HepG2 (cell line): ENCODE results near the gene ATP6V1F. TPM values are rescaled to one million over a fixed set of nuclear protein-coding genes. Genes with fewer than 3 reads are reported as not detected.

Source experiments
- EEA1 ChIP-seq: sonication (generic); formaldehyde crosslinking; IDR thresholded peaks from 2 replicates; pipeline ENCODE4 v1.5.1; 2020; ENCODE audit warnings: mild to moderate bottlenecking, missing genetic modification reagents, borderline replicate concordance
- FOXC1 ChIP-seq: sonication (generic); formaldehyde crosslinking; IDR thresholded peaks from 2 replicates; pipeline ENCODE4 v1.8.0; 2022; ENCODE audit warnings: mild to moderate bottlenecking, missing genetic modification reagents, borderline replicate concordance
- FOXK1 ChIP-seq: sonication (generic); formaldehyde crosslinking; IDR thresholded peaks from 2 replicates; pipeline ENCODE4 v1.4.0; 2020; ENCODE audit warnings: low read depth, missing genetic modification reagents, borderline replicate concordance
- FOXP4 ChIP-seq: sonication (generic); formaldehyde crosslinking; IDR thresholded peaks from 2 replicates; pipeline ENCODE4 v1.4.0; 2020; ENCODE audit warnings: missing genetic modification reagents
- MAF1 ChIP-seq: sonication (generic); formaldehyde crosslinking; IDR thresholded peaks from 2 replicates; pipeline ENCODE4 v1.5.0; 2020; ENCODE audit warnings: missing genetic modification reagents, borderline replicate concordance
- MEIS1 ChIP-seq: sonication (generic); formaldehyde crosslinking; IDR thresholded peaks from 2 replicates; pipeline ENCODE4 v1.9.0; 2021; ENCODE audit warnings: mild to moderate bottlenecking, missing genetic modification reagents, moderate library complexity, borderline replicate concordance
- NFATC3 ChIP-seq: sonication (generic); formaldehyde crosslinking; IDR thresholded peaks from 2 replicates; pipeline ENCODE4 v1.5.1; 2020; ENCODE audit warnings: mild to moderate bottlenecking, missing genetic modification reagents
- PHF20 ChIP-seq: sonication (generic); formaldehyde crosslinking; IDR thresholded peaks from 2 replicates; pipeline ENCODE4 v1.5.0; 2020; ENCODE audit warnings: mild to moderate bottlenecking, missing genetic modification reagents
- PHF8 ChIP-seq: sonication (generic); formaldehyde crosslinking; IDR thresholded peaks from 2 replicates; pipeline ENCODE4 v1.5.0; 2020; ENCODE audit warnings: missing genetic modification reagents
- SOX6 ChIP-seq, 2 experiments: fragments of 450-650 bp in 1 of 2; sonication (generic) in 1 of 2; formaldehyde crosslinking in 1 of 2; IDR thresholded peaks; 2 replicates each; pipeline versions ENCODE4 v1.4.0 to v1.6.1; 2017 to 2020; ENCODE audit warnings: antibody characterized with exemption in 1 of 2, mild to moderate bottlenecking in 1 of 2, missing genetic modification reagents in 1 of 2
- TAF1 ChIP-seq: sonication (generic); formaldehyde crosslinking; IDR thresholded peaks from 2 replicates; pipeline ENCODE4 v1.4.0; 2020; ENCODE audit warnings: missing genetic modification reagents
- XRCC5 ChIP-seq: fragments of 200-400 bp; formaldehyde crosslinking; optimal IDR thresholded peaks from 2 replicates; pipeline ENCODE3; 2017; ENCODE audit warnings: mild to moderate bottlenecking, low read length
- ZBTB40 ChIP-seq, 2 experiments: fragments of 450-650 bp in 1 of 2; sonication (generic) in 1 of 2; formaldehyde crosslinking in 1 of 2; IDR thresholded peaks; 2 replicates each; pipeline versions ENCODE4 v1.6.1 to v1.8.0; 2016 to 2022; ENCODE audit warnings: antibody characterized with exemption in 1 of 2, mild to moderate bottlenecking in 1 of 2, missing genetic modification reagents in 1 of 2
- ZNF124 ChIP-seq: sonication (generic); formaldehyde crosslinking; IDR thresholded peaks from 2 replicates; pipeline ENCODE4 v1.4.0; 2020; ENCODE audit warnings: missing genetic modification reagents
- ZNF143 ChIP-seq: sonication (generic); formaldehyde crosslinking; IDR thresholded peaks from 2 replicates; pipeline ENCODE4 v1.4.0; 2020; ENCODE audit warnings: missing genetic modification reagents
- ZNF331 ChIP-seq: sonication (generic); formaldehyde crosslinking; IDR thresholded peaks from 2 replicates; pipeline ENCODE4 v1.4.0; 2020; ENCODE audit warnings: missing genetic modification reagents
- polyA plus RNA-seq, 8 experiments: library from polyadenylated mRNA; depleted of rRNA in 3 of 8; stranded (reverse) in 7 of 8; unstranded in 1 of 8; fragments of >200 nt; fragmentation: Illumina TruSeq in 4 of 8; extraction: Trizol in 4 of 8; gene quantifications; 2 replicates each; pipeline versions ENCODE4 v1.2.1 to v1.2.3, GENCODE V29; 2011 to 2016; ENCODE audit warnings: low read depth in 4 of 8, missing spikeins in 1 of 8, mixed read lengths in 1 of 8; ENCODE audit not compliant: insufficient read depth in 1 of 8
- total RNA-seq, 5 experiments: library from RNA; depleted of rRNA; stranded (reverse); fragments of >200 nt; fragmentation: Illumina TruSeq; extraction: Trizol; gene quantifications; 2 replicates each; pipeline ENCODE4 v1.2.3, GENCODE V29; 2016; ENCODE audit warnings: low read depth in 1 of 5

The ATP6V1F gene
- total and polyA plus RNA-seq, 2 of the 13 experiments (the other 11 are each of a cell fraction or from before 2014, with no cell fraction given), result 87.2 to 132 TPM

- TF ChIP-seq FOXP4 (CRISPR knock-in tag), result no peak
- no peak for TF ChIP-seq SOX6 (IDR thresholded peaks at IDR 0.05)
- peak; percentile 37; the same call in 1 of the 2 replicates for TF ChIP-seq SOX6 (CRISPR knock-in tag; IDR thresholded peaks at IDR 0.05)
- peak; percentile 66 for TF ChIP-seq PHF8 (CRISPR knock-in tag)
- 0 out of 2 replicates have a peak, but pooled peaks have one; percentile 8 for TF ChIP-seq FOXK1 (CRISPR knock-in tag)
- 0 out of 2 replicates have a peak, but pooled peaks have one; percentile 25 for TF ChIP-seq ZNF331 (CRISPR knock-in tag)
- peak; percentile 37; the same call in 1 of the 2 replicates for TF ChIP-seq ZNF143 (CRISPR knock-in tag)
- 0 out of 2 replicates have a peak, but pooled peaks have one; percentile 46 for TF ChIP-seq MEIS1 (CRISPR knock-in tag)
- peak; percentile 44; the same call in 1 of the 2 replicates for TF ChIP-seq TAF1 (CRISPR knock-in tag)
- TF ChIP-seq ZBTB40 (IDR thresholded peaks at IDR 0.05), result no peak
- TF ChIP-seq ZBTB40 (CRISPR knock-in tag; IDR thresholded peaks at IDR 0.05), result peak; percentile 46; the same call in 1 of the 2 replicates
- no peak for TF ChIP-seq NFATC3 (CRISPR knock-in tag)
- TF ChIP-seq MAF1, result 0 out of 2 replicates have a peak, but pooled peaks have one; percentile 47
- TF ChIP-seq ZNF124 (CRISPR knock-in tag), result 0 out of 2 replicates have a peak, but pooled peaks have one; percentile 34
- TF ChIP-seq PHF20, result 0 out of 2 replicates have a peak, but pooled peaks have one; percentile 13
- peak; percentile 33 for TF ChIP-seq XRCC5
- no peak for TF ChIP-seq EEA1 (CRISPR knock-in tag)
- 0 out of 2 replicates have a peak, but pooled peaks have one; percentile 22 for TF ChIP-seq FOXC1
These were observed 21.2 kb downstream of the ATP6V1F start (continued) for GRCh38 chr7:128883622-128884448.
